ENCODE measurements around the gene LRRC14B.
"Not testable (repeated sequence)": the region's sequence is repeated elsewhere in the genome, so short reads cannot be mapped to it uniquely, and the experiment has no call there.

DNA sequence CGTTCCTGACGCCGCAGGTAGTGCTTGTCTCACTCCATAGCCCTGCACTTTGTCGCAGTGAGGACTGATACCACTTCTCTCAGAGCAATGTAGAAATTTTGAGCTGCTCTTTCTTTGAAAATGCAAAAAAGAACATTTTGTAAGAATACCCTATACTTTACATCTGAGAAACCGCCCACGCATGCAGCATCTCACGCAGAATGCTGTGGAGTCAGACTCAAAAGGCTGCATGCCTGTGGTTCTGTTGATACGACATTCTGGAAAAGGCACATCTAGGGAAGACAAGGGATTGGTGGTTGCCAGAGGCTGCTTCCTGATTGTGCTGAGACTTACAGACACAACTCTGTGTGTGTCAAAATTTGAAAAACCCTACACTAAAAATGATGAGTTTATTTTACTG is 46.6 kb downstream of the LRRC14B start:
- TF ChIP-seq, protein P1, sequence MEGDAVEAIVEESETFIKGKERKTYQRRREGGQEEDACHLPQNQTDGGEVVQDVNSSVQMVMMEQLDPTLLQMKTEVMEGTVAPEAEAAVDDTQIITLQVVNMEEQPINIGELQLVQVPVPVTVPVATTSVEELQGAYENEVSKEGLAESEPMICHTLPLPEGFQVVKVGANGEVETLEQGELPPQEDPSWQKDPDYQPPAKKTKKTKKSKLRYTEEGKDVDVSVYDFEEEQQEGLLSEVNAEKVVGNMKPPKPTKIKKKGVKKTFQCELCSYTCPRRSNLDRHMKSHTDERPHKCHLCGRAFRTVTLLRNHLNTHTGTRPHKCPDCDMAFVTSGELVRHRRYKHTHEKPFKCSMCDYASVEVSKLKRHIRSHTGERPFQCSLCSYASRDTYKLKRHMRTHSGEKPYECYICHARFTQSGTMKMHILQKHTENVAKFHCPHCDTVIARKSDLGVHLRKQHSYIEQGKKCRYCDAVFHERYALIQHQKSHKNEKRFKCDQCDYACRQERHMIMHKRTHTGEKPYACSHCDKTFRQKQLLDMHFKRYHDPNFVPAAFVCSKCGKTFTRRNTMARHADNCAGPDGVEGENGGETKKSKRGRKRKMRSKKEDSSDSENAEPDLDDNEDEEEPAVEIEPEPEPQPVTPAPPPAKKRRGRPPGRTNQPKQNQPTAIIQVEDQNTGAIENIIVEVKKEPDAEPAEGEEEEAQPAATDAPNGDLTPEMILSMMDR (IDR thresholded peaks at IDR 0.05; ENCODE audit: low read depth, low read length, missing input control) = not testable (repeated sequence)
- not testable (repeated sequence) for TF ChIP-seq HNF4G (IDR thresholded peaks at IDR 0.05); JUND (IDR thresholded peaks at IDR 0.05); TAF1 (conservative IDR thresholded peaks at IDR 0.05); GABPA (IDR thresholded peaks at IDR 0.05 in 1 of 2, conservative IDR thresholded peaks at IDR 0.05 in 1 of 2); SP1 (IDR thresholded peaks at IDR 0.05); FOXA2 (IDR thresholded peaks at IDR 0.05); YY1 (IDR thresholded peaks at IDR 0.05); HNF4A (conservative IDR thresholded peaks at IDR 0.05)
- TF ChIP-seq, protein P2, sequence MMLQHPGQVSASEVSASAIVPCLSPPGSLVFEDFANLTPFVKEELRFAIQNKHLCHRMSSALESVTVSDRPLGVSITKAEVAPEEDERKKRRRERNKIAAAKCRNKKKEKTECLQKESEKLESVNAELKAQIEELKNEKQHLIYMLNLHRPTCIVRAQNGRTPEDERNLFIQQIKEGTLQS (IDR thresholded peaks at IDR 0.05) = not testable (repeated sequence)
- TF ChIP-seq, protein P3, sequence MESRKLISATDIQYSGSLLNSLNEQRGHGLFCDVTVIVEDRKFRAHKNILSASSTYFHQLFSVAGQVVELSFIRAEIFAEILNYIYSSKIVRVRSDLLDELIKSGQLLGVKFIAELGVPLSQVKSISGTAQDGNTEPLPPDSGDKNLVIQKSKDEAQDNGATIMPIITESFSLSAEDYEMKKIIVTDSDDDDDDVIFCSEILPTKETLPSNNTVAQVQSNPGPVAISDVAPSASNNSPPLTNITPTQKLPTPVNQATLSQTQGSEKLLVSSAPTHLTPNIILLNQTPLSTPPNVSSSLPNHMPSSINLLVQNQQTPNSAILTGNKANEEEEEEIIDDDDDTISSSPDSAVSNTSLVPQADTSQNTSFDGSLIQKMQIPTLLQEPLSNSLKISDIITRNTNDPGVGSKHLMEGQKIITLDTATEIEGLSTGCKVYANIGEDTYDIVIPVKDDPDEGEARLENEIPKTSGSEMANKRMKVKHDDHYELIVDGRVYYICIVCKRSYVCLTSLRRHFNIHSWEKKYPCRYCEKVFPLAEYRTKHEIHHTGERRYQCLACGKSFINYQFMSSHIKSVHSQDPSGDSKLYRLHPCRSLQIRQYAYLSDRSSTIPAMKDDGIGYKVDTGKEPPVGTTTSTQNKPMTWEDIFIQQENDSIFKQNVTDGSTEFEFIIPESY (IDR thresholded peaks at IDR 0.05) = not testable (repeated sequence)
- TF ChIP-seq, protein P4, sequence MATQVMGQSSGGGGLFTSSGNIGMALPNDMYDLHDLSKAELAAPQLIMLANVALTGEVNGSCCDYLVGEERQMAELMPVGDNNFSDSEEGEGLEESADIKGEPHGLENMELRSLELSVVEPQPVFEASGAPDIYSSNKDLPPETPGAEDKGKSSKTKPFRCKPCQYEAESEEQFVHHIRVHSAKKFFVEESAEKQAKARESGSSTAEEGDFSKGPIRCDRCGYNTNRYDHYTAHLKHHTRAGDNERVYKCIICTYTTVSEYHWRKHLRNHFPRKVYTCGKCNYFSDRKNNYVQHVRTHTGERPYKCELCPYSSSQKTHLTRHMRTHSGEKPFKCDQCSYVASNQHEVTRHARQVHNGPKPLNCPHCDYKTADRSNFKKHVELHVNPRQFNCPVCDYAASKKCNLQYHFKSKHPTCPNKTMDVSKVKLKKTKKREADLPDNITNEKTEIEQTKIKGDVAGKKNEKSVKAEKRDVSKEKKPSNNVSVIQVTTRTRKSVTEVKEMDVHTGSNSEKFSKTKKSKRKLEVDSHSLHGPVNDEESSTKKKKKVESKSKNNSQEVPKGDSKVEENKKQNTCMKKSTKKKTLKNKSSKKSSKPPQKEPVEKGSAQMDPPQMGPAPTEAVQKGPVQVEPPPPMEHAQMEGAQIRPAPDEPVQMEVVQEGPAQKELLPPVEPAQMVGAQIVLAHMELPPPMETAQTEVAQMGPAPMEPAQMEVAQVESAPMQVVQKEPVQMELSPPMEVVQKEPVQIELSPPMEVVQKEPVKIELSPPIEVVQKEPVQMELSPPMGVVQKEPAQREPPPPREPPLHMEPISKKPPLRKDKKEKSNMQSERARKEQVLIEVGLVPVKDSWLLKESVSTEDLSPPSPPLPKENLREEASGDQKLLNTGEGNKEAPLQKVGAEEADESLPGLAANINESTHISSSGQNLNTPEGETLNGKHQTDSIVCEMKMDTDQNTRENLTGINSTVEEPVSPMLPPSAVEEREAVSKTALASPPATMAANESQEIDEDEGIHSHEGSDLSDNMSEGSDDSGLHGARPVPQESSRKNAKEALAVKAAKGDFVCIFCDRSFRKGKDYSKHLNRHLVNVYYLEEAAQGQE (IDR thresholded peaks at IDR 0.05) = not testable (repeated sequence)
- TF ChIP-seq, protein P5, sequence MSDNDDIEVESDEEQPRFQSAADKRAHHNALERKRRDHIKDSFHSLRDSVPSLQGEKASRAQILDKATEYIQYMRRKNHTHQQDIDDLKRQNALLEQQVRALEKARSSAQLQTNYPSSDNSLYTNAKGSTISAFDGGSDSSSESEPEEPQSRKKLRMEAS (IDR thresholded peaks at IDR 0.05) = not testable (repeated sequence)

All from liver (tissue), 3 donors.